Nephron (organoid): Measurements from ENCODE around the gene PMVK.
A peak's percentile ranks its signal among the peaks of the same experiment; 100 is the strongest.

ENCODE experiments used
- H3K27ac Mint-ChIP-seq, 3 experiments: 2 replicates each; pipeline ENCODE4 v1.8.0; 2020; ENCODE audit warnings: mixed read lengths in 3 of 3, mild to moderate bottlenecking in 2 of 3, moderate library complexity in 1 of 3
- H3K27me3 Mint-ChIP-seq: 2 replicates; pipeline ENCODE4 v1.8.0; 2021; ENCODE audit warnings: low read depth, mild to moderate bottlenecking, moderate library complexity, mixed read lengths
- H3K36me3 Mint-ChIP-seq: 2 replicates; pipeline ENCODE4 v1.8.0; 2020; ENCODE audit warnings: low read depth, mixed read lengths
- H3K4me1 Mint-ChIP-seq: 2 replicates; pipeline ENCODE4 v1.8.0; 2020; ENCODE audit warnings: mixed read lengths
- H3K4me3 Mint-ChIP-seq, 3 experiments: 2 replicates each; pipeline ENCODE4 v1.8.0; 2020; ENCODE audit warnings: mild to moderate bottlenecking in 3 of 3, mixed read lengths in 3 of 3, moderate library complexity in 2 of 3
- H3K9me3 Mint-ChIP-seq: 2 replicates; pipeline ENCODE4 v1.8.0; 2020; ENCODE audit warnings: mixed read lengths
- CTCF ChIP-seq, 3 experiments: fragments of 200-600 bp; sonication (generic); IDR thresholded peaks; one replicate each; pipeline ENCODE4 v1.5.0; 2021; ENCODE audit warnings: antibody characterized with exemption in 3 of 3; ENCODE audit not compliant: unreplicated experiment in 3 of 3

PMVK gene

GRCh38 chr1:154954541-154954940, 18.0 kb upstream of the PMVK start:
- peaks cover 66% of the 10 kb centered on the region for H3K4me1 Mint-ChIP-seq
- H3K27ac Mint-ChIP-seq, result peak overlapping the region; percentile 95 to 98 (median 98)
- H3K4me3 Mint-ChIP-seq, result peak overlapping the region; percentile 87 to 91 (median 90)
- TF ChIP-seq CTCF (IDR thresholded peaks at IDR 0.05; ENCODE audit: unreplicated experiment in 3 of 3), result no peak
- peaks cover 14% of the 10 kb centered on the region for H3K36me3 Mint-ChIP-seq
- H3K27me3 Mint-ChIP-seq, result no peaks in the 10 kb centered on the region
- no peaks in the 10 kb centered on the region for H3K9me3 Mint-ChIP-seq

- Mint-ChIP-seq H3K27me3 (no peaks in the 10 kb centered on the region), H3K27ac (peak overlapping the region in 1 of 3 experiments; percentile 98), H3K36me3 (peaks cover 17% of the 10 kb centered on the region), H3K9me3 (no peaks in the 10 kb centered on the region), H3K4me3 (peak overlapping the region in 2 of 3 experiments; percentile 90 to 91), H3K4me1 (peaks cover 66% of the 10 kb centered on the region)
- no peak for TF ChIP-seq CTCF (IDR thresholded peaks at IDR 0.05; ENCODE audit: unreplicated experiment in 3 of 3)
These were observed 17.1 kb upstream of the PMVK start for GRCh38 chr1:154953611-154954038.

- H3K4me1 Mint-ChIP-seq, result peaks cover 57% of the 10 kb centered on the region
- peaks cover 12% of the 10 kb centered on the region for H3K36me3 Mint-ChIP-seq
- H3K9me3 Mint-ChIP-seq, result no peaks in the 10 kb centered on the region
- no peak for TF ChIP-seq CTCF (IDR thresholded peaks at IDR 0.05; ENCODE audit: unreplicated experiment in 3 of 3)
- no peaks in the 10 kb centered on the region for H3K27me3 Mint-ChIP-seq
- peak overlapping the region; percentile 21 to 86 (median 84) for H3K27ac Mint-ChIP-seq
- H3K4me3 Mint-ChIP-seq, result peak overlapping the region; percentile 12 to 46 (median 39)
These were observed 16.1 kb upstream of the PMVK start for GRCh38 chr1:154952664-154953063.

- Mint-ChIP-seq H3K27ac (peak overlapping the region; percentile 21 to 86 (median 84)), H3K4me3 (peak overlapping the region; percentile 12 to 46 (median 39)), H3K9me3 (no peaks in the 10 kb centered on the region), H3K27me3 (no peaks in the 10 kb centered on the region), H3K36me3 (peaks cover 12% of the 10 kb centered on the region), H3K4me1 (peaks cover 51% of the 10 kb centered on the region)
- no peak for TF ChIP-seq CTCF (IDR thresholded peaks at IDR 0.05; ENCODE audit: unreplicated experiment in 3 of 3)
These were observed 15.6 kb upstream of the PMVK start for GRCh38 chr1:154951901-154952657.

- H3K9me3 Mint-ChIP-seq, result no peaks in the 10 kb centered on the region
- H3K27me3 Mint-ChIP-seq, result no peaks in the 10 kb centered on the region
- H3K4me3 Mint-ChIP-seq, result no peak overlapping the region
- no peak overlapping the region for H3K27ac Mint-ChIP-seq
- H3K4me1 Mint-ChIP-seq, result peaks cover 35% of the 10 kb centered on the region
- no peak for TF ChIP-seq CTCF (IDR thresholded peaks at IDR 0.05; ENCODE audit: unreplicated experiment in 3 of 3)
- peaks cover 16% of the 10 kb centered on the region for H3K36me3 Mint-ChIP-seq
These were observed 11.6 kb upstream of the PMVK start for GRCh38 chr1:154948079-154948478.
